ENCODE measurements around the gene IFI35. TPM values are rescaled to one million over a fixed set of nuclear protein-coding genes. Genes with fewer than 3 reads are reported as not detected.

IFI35 gene
- total and polyA plus RNA-seq, 2 experiments from 2014 or later, result 27.6 to 27.7 TPM

DNA sequence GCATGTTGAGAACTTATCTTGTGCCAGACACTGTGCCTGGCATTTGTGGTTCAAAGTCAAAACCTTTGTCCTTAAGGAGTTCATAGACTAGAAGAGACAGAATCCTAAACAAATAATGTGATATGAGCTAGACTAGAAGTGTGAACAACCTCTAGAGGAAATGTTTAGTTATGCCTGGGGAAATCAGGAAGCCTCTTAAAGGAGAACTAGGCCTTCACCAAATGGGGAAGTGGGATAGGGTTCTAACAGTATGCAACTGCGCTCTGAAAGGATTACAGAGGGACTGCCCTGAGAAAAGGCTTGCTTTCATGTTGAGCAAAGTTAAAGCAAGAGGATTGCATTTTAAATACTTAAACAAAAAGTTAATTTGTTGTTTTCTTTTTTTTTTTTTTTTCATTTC is 21.4 kb upstream of the IFI35 start:
- H3K79me2 ChIP-seq (ENCODE audit: insufficient read depth), result peaks cover 61% of the 10 kb centered on the region
- in situ Hi-C loops (cut with MboI), result no loop called here
- no peaks in the 10 kb centered on the region for H4K20me1 ChIP-seq (ENCODE audit: insufficient read depth)
- no peak overlapping the region for H3K9ac ChIP-seq
- H3K36me3 ChIP-seq (ENCODE audit: low read depth), result peaks cover 18% of the 10 kb centered on the region; the same call in 1 of the 2 replicates
- no peaks in the 10 kb centered on the region for H3K9me3 ChIP-seq (ENCODE audit: low read depth)
- H3K27me3 ChIP-seq (replicated peaks; ENCODE audit: insufficient read depth), result no peaks in the 10 kb centered on the region
- H3K9me2 ChIP-seq (ENCODE audit: insufficient read depth), result no peaks in the 10 kb centered on the region
- no peak overlapping the region for H3K27ac ChIP-seq
- no peak overlapping the region for H3K4me3 ChIP-seq
- TF ChIP-seq EZH2 (IDR thresholded peaks at IDR 0.05; ENCODE audit: insufficient read depth, poor library complexity, severe bottlenecking) (no peak), EZH2phosphoT487 (IDR thresholded peaks at IDR 0.05; ENCODE audit: insufficient read depth, low read depth) (no peak)
- H3F3A ChIP-seq (ENCODE audit: insufficient read depth), result peaks cover 26% of the 10 kb centered on the region
- DNase-seq, result no peak
- WGBS, 2 experiments (ENCODE audit: low coverage in 1 of 2, low lambda C conversion rate in 2 of 2, missing lambda C conversion rate in 2 of 2), result 100% methylated on average over 1 of the region's 1 CpG
- H2AFZ ChIP-seq, result no peak overlapping the region
- peaks cover 27% of the 10 kb centered on the region for H3K4me1 ChIP-seq (ENCODE audit: insufficient read depth)
- no peak overlapping the region for H3K4me2 ChIP-seq (ENCODE audit: unreplicated experiment)

- peaks cover 22% of the 10 kb centered on the region for H3K79me2 ChIP-seq (ENCODE audit: insufficient read depth)
- no peak overlapping the region for H3K4me3 ChIP-seq
- in situ Hi-C loops (cut with MboI), result no loop called here
- no peak overlapping the region for H2AFZ ChIP-seq
- H3K27me3 ChIP-seq (replicated peaks; ENCODE audit: insufficient read depth), result no peaks in the 10 kb centered on the region
- TF ChIP-seq EZH2phosphoT487 (IDR thresholded peaks at IDR 0.05; ENCODE audit: insufficient read depth, low read depth), result no peak
- no peak for TF ChIP-seq EZH2 (IDR thresholded peaks at IDR 0.05; ENCODE audit: insufficient read depth, poor library complexity, severe bottlenecking)
- peaks cover 41% of the 10 kb centered on the region for H3F3A ChIP-seq (ENCODE audit: insufficient read depth)
- H3K9ac ChIP-seq, result no peak overlapping the region
- no peaks in the 10 kb centered on the region for H3K9me2 ChIP-seq (ENCODE audit: insufficient read depth)
- H3K27ac ChIP-seq, result peak overlapping the region; percentile 84
- peaks cover 33% of the 10 kb centered on the region for H3K4me1 ChIP-seq (ENCODE audit: insufficient read depth)
- peak overlapping the region; percentile 31 for H3K4me2 ChIP-seq (ENCODE audit: unreplicated experiment)
- WGBS, 2 experiments (ENCODE audit: low coverage in 1 of 2, low lambda C conversion rate in 2 of 2, missing lambda C conversion rate in 2 of 2), result 87 to 91% methylated on average over 5 of the region's 5 CpGs
- H3K9me3 ChIP-seq (ENCODE audit: low read depth), result no peaks in the 10 kb centered on the region
- H4K20me1 ChIP-seq (ENCODE audit: insufficient read depth), result no peaks in the 10 kb centered on the region
- DNase-seq, result peak; percentile 35
- H3K36me3 ChIP-seq (ENCODE audit: low read depth), result peaks cover 36% of the 10 kb centered on the region; the same call in 1 of the 2 replicates
Observed at GRCh38 chr17:42989141-42989540, 17.4 kb upstream of the IFI35 start.

GRCh38 chr17:42989726-42990652 is 16.6 kb upstream of the IFI35 start:
- in situ Hi-C loops (cut with MboI), result no loop called here
- peak overlapping the region; percentile 37 for H3K4me2 ChIP-seq (ENCODE audit: unreplicated experiment)
- WGBS, 2 experiments (ENCODE audit: low coverage in 1 of 2, low lambda C conversion rate in 2 of 2, missing lambda C conversion rate in 2 of 2), result 49 to 51% methylated on average over 6 of the region's 6 CpGs

DNA sequence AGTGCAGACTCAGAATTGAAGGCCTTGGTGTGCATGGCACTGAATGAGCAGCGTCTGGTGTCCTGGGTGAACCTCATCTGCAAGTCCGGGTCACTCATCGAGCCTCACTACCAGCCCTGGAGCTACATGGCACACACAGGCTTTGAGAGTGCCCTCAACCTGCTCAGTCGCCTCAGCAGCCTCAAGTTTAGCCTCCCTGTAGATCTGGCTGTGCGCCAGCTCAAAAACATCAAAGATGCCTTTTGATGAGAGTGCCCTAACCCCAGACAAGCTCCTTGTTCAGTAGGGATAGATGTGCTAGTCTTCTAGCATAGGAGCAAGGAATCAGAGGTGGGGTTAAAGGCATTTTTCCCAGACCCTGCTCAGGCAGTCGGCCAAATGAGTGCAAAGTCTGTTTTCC is 15.1 kb upstream of the IFI35 start:
- H3K27ac ChIP-seq, result peak overlapping the region; percentile 84; the same call in 1 of the 2 replicates

More at GRCh38 chr17:42989726-42990652, 16.6 kb upstream of the IFI35 start:
- no peaks in the 10 kb centered on the region for H3K27me3 ChIP-seq (replicated peaks; ENCODE audit: insufficient read depth)
- TF ChIP-seq EZH2 (IDR thresholded peaks at IDR 0.05; ENCODE audit: insufficient read depth, poor library complexity, severe bottlenecking) (no peak), EZH2phosphoT487 (IDR thresholded peaks at IDR 0.05; ENCODE audit: insufficient read depth, low read depth) (no peak)
- H3K4me3 ChIP-seq, result no peak overlapping the region
- H2AFZ ChIP-seq, result no peak overlapping the region
- no peaks in the 10 kb centered on the region for H4K20me1 ChIP-seq (ENCODE audit: insufficient read depth)
- peak overlapping the region; percentile 31 for H3K9ac ChIP-seq
- no peaks in the 10 kb centered on the region for H3K9me2 ChIP-seq (ENCODE audit: insufficient read depth)
- peak; percentile 86 for DNase-seq
- H3K36me3 ChIP-seq (ENCODE audit: low read depth), result peaks cover 36% of the 10 kb centered on the region; the same call in 1 of the 2 replicates
- H3F3A ChIP-seq (ENCODE audit: insufficient read depth), result peaks cover 41% of the 10 kb centered on the region
- H3K27ac ChIP-seq, result peak overlapping the region; percentile 84
- no peaks in the 10 kb centered on the region for H3K9me3 ChIP-seq (ENCODE audit: low read depth)
- peaks cover 33% of the 10 kb centered on the region for H3K4me1 ChIP-seq (ENCODE audit: insufficient read depth)
- peaks cover 15% of the 10 kb centered on the region for H3K79me2 ChIP-seq (ENCODE audit: insufficient read depth)

More for the DNA sequence above, 15.1 kb upstream of the IFI35 start:
- H3K79me2 ChIP-seq (ENCODE audit: insufficient read depth), result no peaks in the 10 kb centered on the region
- H3K4me3 ChIP-seq, result no peak overlapping the region
- H3K36me3 ChIP-seq (ENCODE audit: low read depth), result peaks cover 36% of the 10 kb centered on the region; the same call in 1 of the 2 replicates
- 89 to 97% methylated on average over 6 of the region's 6 CpGs for WGBS, 2 experiments (ENCODE audit: low coverage in 1 of 2, low lambda C conversion rate in 2 of 2, missing lambda C conversion rate in 2 of 2)
- no peaks in the 10 kb centered on the region for H3K27me3 ChIP-seq (replicated peaks; ENCODE audit: insufficient read depth)
- H2AFZ ChIP-seq, result no peak overlapping the region
- no peaks in the 10 kb centered on the region for H3K9me2 ChIP-seq (ENCODE audit: insufficient read depth)
- H4K20me1 ChIP-seq (ENCODE audit: insufficient read depth), result no peaks in the 10 kb centered on the region
- in situ Hi-C loops (cut with MboI), result no loop called here
- no peak for DNase-seq
- H3K9me3 ChIP-seq (ENCODE audit: low read depth), result no peaks in the 10 kb centered on the region
- peaks cover 33% of the 10 kb centered on the region for H3K4me1 ChIP-seq (ENCODE audit: insufficient read depth)
- TF ChIP-seq EZH2phosphoT487 (IDR thresholded peaks at IDR 0.05; ENCODE audit: insufficient read depth, low read depth) (no peak), EZH2 (IDR thresholded peaks at IDR 0.05; ENCODE audit: insufficient read depth, poor library complexity, severe bottlenecking) (no peak)
- H3K4me2 ChIP-seq (ENCODE audit: unreplicated experiment), result no peak overlapping the region
- no peak overlapping the region for H3K9ac ChIP-seq
- peaks cover 41% of the 10 kb centered on the region for H3F3A ChIP-seq (ENCODE audit: insufficient read depth)
